CD4-positive, alpha-beta T cell treated with Interleukin-17A for 4 hours (primary cell): ENCODE data around the gene SLC45A1.

Source experiments
- DNase-seq: peaks from one replicate; pipeline ENCODE4 v3.0.0-alpha.2; 2020; ENCODE audit warnings: mixed read lengths

The SLC45A1 gene

GRCh38 chr1:8312235-8313218 is 5.4 kb upstream of the SLC45A1 start:
- DNase-seq, result no peak

DNA sequence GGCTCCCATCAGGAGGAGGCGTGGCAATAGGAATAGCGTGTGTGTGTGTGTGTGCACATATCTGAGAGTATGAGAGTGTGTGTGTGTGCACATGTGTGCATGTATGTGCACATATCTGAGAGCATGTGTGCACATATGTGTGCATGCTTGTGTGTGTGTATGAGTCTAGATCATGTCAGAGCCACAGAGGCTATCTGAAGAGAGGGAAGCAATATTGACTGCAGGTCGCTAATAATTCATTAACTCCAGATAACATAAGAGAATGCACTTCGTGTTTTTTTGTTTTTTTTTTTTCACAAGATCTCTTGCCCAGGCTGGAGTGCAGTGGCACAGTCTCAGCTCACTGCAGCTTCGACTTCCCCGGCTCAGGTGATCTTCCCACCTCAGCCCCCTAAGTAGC is 4.7 kb upstream of the SLC45A1 start:
- DNase-seq, result no peak

- DNase-seq, result peak; percentile 68
Measured at GRCh38 chr1:8314346-8315280, 3.3 kb upstream of the SLC45A1 start.

GRCh38 chr1:8315573-8316475 is 2.1 kb upstream of the SLC45A1 start:
- no peak for DNase-seq

- no peak for DNase-seq
Measured at GRCh38 chr1:8318436-8318835, 522 bp downstream of the SLC45A1 start.

DNA sequence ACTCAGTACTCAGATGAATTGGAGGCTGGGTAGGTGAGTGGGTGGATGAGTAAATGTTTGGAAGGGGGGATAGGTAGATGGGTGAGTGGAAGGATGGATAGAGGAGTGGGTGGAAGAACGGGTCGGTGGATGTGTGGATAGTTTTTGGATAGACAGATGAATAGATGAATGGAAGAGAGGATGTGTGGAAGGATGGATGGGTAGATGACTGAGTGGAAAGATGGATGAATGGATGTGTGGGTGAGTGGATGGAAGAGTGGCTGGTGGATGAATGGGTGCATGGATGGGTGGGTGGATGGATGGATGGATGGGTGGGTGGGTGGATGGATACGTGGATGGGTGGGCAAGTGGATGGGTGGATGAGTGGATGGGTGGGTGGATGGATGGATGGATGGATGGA is 3.7 kb downstream of the SLC45A1 start:
- DNase-seq, result no peak

GRCh38 chr1:8323706-8324105 is 5.8 kb downstream of the SLC45A1 start:
- DNase-seq, result no peak

DNA sequence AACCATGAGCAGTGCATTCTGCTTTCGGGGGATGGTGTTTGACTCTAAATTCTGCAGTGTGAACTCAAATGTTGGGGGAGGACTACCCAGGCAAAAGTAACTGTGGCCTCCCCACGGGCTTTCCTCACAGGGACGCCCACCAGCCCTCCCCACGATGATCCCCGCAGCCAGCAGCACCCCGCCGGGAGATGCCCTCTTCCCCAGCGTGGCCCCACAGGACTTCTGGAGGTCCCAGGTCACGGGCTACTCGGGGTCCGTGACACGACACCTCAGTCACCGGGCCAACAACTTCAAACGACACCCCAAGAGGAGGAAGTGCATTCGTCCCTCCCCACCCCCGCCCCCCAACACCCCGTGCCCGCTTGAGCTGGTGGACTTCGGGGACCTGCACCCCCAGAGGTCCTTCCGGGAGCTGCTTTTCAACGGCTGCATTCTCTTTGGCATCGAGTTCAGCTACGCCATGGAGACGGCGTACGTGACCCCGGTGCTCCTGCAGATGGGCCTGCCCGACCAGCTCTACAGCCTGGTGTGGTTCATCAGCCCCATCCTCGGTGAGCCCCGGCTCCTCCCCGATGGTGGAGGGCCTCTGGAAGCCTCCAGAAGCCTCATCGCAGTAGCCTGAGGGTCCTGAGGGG is 6.4 kb downstream of the SLC45A1 start:
- DNase-seq, result no peak

DNA sequence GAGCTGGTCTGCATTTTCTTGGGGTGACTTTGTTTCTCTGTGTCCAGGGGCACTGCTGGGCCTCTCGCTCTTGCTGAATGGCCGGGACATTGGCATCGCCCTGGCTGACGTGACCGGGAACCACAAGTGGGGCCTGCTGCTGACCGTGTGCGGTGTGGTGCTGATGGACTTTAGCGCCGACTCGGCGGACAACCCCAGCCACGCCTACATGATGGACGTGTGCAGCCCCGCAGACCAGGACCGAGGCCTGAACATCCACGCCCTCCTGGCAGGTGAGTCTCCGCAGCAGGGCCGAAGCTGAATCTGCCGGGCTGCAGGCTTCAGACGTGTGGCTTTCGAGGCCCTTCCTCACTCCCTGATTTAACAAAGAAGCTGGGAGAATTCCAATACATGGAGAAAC is 7.9 kb downstream of the SLC45A1 start:
- no peak for DNase-seq

DNA sequence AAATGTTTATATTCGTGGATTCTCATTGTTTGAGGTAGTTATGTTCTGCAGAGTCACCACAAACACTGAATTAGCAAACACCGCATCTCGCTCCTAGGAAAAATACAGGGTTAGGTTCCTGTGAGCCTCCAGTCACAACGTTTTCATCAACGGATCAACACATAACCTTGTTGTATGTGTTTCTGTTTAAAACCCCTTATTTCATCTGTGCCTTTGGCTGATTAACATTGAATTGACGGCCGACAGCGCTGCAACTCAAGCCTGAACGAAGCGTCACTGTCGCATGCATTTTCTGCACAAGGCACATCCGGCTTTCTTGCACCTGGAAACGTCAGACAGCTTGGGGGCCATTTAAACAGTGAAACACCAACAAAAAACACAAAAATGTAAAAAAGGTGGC is 8.4 kb downstream of the SLC45A1 start:
- no peak for DNase-seq

DNA sequence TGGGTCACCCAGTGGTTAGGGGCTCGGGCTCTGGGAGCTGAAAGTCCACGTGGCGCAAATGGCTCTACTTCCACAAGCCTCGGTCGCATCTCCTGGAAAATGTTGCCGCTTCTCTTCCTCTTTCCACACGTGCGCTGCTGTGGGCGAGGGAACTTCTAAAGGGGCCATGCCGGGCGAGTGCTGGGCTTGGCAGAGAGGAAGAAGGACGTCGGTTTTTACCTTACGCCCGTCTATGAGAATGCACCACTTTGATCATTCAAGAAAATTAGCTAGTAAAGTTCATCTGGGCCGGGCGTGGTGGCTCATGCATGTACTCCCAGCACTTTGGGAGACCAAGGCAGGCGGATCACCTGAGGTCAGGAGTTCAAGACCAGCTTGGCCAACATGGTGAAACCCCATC is 10.4 kb downstream of the SLC45A1 start:
- DNase-seq, result no peak

DNA sequence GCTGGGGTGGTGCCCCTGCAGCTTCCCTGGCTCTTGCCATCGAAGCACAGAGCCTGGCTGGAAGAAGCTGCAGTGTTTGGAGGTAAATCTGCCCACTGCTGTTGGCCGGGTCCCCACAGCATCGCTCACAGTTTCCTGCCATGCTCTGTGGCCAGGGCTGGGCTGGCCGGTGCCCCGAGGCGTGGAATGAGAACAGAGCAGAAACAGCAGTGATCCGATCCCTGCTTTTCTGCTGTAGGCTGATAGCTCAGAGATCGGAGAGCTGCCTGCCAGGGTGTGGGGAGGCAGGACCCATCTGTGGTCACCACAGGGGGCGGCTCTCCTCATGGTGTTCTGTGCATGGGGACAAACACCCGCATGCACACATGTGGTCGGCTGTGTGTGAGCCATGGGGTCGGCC is 11.5 kb downstream of the SLC45A1 start:
- DNase-seq, result no peak

DNA sequence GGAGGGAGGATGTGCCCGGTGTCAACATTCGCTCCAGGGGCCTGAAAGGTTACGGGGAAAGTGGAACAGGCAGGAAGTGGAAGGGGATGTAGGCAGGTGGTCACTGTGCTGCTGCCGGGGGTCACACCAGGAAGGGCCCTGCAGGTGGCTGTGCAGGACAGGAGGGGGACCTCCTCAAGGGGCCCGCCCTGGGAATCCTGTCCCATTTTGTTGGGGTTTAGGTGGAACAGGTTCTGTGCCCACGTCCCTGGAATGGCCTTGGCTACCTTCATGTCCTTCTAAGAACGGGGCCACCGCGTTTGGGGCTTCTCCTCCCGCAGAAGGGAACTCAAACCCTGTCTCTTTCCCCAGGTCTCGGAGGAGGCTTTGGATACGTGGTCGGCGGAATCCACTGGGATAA is 11.9 kb downstream of the SLC45A1 start:
- DNase-seq, result no peak

GRCh38 chr1:8330271-8331125 is 12.6 kb downstream of the SLC45A1 start:
- DNase-seq, result no peak

GRCh38 chr1:8332806-8333205 is 14.9 kb downstream of the SLC45A1 start:
- DNase-seq, result no peak

DNA sequence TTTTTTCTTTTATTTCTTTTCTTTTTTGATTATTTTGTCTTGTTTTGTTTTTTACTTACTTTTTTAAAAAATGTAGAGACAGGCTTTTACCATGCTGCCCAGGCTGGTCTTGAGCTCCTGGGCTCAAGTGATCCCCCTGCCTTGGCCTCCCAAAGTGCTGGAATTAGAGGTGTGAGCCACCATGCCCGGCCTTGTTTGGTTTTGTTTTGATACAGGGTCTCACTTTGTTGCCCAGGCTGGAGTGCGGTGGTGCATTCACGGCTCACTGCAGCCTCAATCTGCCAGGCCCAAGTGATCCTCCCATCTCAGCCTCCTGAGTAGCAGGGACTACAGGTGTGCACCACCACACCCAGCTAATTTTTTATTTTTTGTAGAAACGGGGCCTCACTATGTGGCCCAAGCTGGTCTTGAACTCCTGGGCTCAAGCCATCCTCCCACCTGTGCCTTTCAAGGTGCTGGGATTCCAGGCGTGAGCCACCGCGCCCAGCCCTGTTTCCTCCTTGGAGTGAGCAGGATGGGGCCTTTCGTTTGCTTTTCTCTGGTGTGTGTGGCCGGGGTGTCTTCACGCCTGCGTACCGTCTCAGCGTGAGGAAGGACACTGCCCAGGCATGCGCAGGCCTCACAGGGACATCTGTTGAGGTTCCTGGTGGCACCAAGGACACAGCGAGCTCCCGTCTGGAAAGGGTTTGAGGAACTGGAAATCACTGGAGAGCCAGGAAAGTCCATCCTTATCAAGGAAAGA is 15.5 kb downstream of the SLC45A1 start:
- DNase-seq, result no peak

DNA sequence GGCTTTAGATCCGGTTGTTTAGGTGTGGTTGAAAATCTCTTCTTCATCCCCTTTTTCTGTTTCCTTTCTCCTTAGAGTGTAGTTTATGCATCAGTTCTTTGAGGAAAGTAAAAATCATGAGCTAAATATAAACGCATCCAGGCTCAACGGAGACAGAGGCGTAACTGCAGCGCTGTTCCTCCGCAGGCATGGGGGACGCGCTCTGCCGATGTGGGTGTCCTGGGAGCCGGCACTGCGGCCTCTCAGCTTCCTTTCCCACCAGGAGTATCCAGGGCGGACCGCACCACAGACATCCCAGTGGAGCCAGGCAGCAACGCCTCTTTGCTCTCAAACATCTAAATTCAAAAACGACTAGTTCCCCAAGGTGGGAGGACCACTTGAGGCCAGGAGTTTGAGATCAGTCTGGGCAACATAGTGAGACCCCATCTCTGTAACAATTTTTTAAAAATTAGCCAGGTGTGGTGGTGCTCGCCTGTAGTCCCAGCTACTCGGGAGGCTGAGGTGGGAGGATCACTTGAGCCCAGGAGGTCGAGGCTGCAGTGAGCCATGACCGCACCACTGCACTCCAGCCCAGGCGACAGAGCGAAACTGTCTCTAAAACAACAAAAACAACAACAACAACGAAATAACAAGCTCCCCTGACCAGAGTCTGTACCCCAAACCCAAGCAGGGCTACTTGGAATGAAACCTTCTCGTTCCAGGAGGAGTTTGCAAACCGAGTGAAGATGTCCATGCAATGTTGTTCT is 16.4 kb downstream of the SLC45A1 start:
- no peak for DNase-seq

DNA sequence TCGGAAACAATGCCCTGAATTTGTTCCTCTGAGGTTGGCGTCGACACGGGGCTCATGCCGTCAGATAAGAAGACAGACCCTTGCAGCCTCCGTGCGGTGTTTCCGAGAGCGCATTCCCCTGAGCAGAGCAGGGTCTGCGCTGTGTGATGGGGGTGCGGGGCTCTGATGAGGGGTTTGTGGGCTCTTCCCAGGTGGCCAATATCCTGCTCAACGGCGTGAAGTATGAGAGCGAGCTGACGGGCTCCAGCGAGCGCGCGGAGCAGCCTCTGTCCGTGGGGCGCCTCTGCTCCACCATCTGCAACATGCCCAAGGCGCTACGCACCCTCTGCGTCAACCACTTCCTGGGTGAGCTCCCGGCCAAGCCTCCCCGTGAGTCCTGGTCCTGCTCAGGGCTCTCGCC is 17.3 kb downstream of the SLC45A1 start:
- DNase-seq, result no peak

DNA sequence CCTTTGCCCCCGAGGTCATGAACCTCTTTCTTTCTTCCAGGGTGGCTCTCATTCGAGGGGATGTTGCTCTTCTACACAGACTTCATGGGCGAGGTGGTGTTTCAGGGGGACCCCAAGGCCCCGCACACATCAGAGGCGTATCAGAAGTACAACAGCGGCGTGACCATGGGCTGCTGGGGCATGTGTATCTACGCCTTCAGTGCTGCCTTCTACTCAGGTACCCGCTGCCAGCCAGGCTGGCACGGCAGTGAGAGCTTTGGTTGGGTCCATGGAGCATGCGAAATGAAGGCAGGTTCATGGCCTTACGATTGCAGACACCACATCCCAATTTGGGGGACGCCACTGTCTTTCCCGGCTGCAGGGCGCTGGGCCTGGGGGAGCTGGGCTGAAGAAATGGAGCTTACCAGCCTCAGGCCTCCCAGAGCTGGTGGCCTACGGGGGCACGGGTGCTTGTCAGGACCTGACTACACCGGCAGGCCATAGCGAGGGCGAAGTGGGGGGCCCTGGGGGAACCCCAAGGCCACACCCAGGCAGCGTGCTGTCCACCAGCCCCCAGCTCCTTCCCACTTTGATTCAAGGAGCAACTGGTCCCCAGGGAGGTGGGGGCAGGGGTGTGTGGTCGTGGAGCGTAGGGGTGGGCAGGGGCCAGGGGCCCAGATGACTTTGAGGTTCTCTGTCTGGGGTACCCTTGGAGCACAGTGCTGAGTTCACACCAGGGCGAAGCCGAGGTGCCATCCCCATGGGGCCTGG is 20.0 kb downstream of the SLC45A1 start:
- DNase-seq, result no peak
